HUES6 (cell line): ENCODE data around the gene ZNF76.

Experiments
- H3K27ac ChIP-seq: 2 replicates; pipeline ENCODE4 v1.7.0; 2013; ENCODE audit warnings: low read depth, mild to moderate bottlenecking, low read length, inconsistent platforms
- H3K27me3 ChIP-seq: 2 replicates; pipeline ENCODE4 v1.6.1; 2013; ENCODE audit warnings: low read length; ENCODE audit not compliant: control insufficient read depth, insufficient read depth
- H3K36me3 ChIP-seq: 2 replicates; pipeline ENCODE4 v1.6.1; 2013; ENCODE audit warnings: low read length; ENCODE audit not compliant: control insufficient read depth, insufficient read depth
- H3K4me1 ChIP-seq: 2 replicates; pipeline ENCODE4 v1.6.1; 2013; ENCODE audit warnings: low read length; ENCODE audit not compliant: control insufficient read depth, insufficient read depth
- H3K4me3 ChIP-seq: 2 replicates; pipeline ENCODE4 v1.5.1; 2013; ENCODE audit warnings: low read depth, low read length
- H3K9ac ChIP-seq: one replicate; pipeline ENCODE4 v1.6.1; 2013; ENCODE audit warnings: mild to moderate bottlenecking, low read length
- H3K9me3 ChIP-seq: 2 replicates; pipeline ENCODE4 v1.6.1; 2013; ENCODE audit warnings: low read depth, low read length; ENCODE audit not compliant: control insufficient read depth, insufficient read depth

ZNF76 gene

GRCh38 chr6:35259194-35259947, at the start of gene ZNF76:
ZNF76 (plus strand) TSS chr6:35259735; CDS start chr6:35281152, 21,417 bp downstream.
- Histone ChIP-seq H3K27me3 (no peaks in the 10 kb centered on the region), H3K4me1 (peaks cover 7% of the 10 kb centered on the region; the same call in 1 of the 2 replicates), H3K36me3 (no peaks in the 10 kb centered on the region), H3K9ac (peak within 1 kb of the TSS; percentile 93), H3K4me3 (peak within 1 kb of the TSS; percentile 85), H3K9me3 (no peaks in the 10 kb centered on the region), H3K27ac (peak within 1 kb of the TSS; percentile 95)

DNA sequence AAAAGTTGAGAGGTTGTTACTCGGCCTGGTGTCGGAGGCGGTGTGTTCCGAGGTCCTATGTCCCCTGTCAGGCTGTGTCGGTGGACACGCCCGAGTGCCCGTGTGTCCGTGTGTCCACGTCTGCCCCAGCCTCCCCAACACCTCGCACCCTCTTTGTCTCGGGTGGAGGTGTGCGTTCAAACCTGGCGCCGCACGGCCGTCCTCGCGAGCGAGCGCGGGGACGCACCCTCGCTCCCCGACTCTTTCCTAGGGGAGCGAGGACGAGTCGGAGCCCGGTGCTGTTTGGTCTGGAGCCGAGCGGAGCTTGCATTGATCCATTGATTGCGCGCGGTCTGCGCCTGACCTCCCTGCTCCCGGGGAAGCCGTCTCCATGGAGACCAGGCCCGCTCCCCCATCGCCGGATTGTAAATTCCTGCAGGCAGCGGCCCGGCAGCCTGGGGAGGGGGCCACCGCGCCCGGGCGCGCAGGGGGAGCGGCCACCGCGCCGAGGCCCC, 46.2 kb upstream of the ZNF76 start:
- H3K4me1 ChIP-seq = peaks cover 40% of the 10 kb centered on the region
- H3K27ac ChIP-seq = no peak overlapping the region
- H3K9ac ChIP-seq = peak overlapping the region; percentile 64
- no peaks in the 10 kb centered on the region for H3K36me3 ChIP-seq
- H3K9me3 ChIP-seq = no peaks in the 10 kb centered on the region
- peak overlapping the region; percentile 63 for H3K4me3 ChIP-seq
- H3K27me3 ChIP-seq = peaks cover 87% of the 10 kb centered on the region

DNA sequence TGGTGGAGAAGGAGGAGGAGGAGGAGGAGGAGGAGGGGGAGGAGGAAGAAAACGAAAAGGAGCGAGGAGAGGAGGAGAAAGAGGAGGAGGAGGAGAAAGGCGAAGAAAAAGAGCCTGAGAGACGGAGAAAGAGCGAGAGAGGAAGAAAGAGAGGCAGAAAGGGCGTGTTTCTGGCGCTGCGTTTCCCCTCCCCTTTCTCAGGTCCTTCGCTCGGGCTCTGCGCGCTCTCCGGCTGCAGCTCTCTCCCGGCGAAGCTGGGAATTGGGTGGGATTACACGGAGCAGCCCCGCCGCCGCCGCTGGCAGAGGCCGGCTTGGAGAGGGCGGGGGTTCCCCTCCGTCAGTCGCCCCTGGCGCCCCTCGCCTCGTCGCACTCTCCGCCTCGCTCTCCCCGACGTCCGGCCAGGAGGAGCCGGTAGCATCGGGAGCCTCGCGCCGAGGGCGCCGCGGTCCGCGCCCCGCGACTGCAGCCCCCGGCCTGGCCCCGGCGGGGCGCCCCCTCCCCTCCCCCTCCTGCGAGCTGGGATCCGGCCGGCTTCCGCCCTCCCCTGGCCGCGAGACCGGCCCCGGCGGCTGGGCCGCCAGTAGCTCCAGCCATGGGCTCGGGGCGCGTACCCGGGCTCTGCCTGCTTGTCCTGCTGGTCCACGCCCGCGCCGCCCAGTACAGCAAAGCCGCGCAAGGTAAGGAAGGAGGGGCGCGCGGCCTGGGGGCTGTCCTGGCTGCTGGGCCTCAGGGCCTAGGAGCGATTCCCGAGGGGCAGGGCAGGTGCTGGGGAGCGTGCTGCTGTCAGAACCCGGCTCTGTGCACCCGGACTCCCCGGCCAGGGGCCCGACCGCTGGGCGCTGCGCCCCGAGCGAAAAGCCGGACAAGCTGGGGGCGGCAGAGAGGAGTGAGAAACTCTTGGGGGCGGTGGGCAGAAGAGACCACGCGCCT, 45.4 kb upstream of the ZNF76 start, which contains the start of gene SCUBE3:
SCUBE3 (plus strand) TSS at position 133 of the 933 bp plus-strand sequence; CDS start at position 596, 463 bp downstream.
- H3K9me3 ChIP-seq = no peaks in the 10 kb centered on the region
- no peak within 1 kb of the TSS for H3K27ac ChIP-seq
- H3K27me3 ChIP-seq = peaks cover 87% of the 10 kb centered on the region
- peak within 1 kb of the TSS; percentile 64 for H3K9ac ChIP-seq
- peak within 1 kb of the TSS; percentile 63 for H3K4me3 ChIP-seq
- peaks cover 46% of the 10 kb centered on the region for H3K4me1 ChIP-seq
- H3K36me3 ChIP-seq = no peaks in the 10 kb centered on the region

- Histone ChIP-seq H3K27ac (no peak overlapping the region), H3K4me3 (peak overlapping the region; percentile 63), H3K4me1 (peaks cover 46% of the 10 kb centered on the region), H3K9me3 (no peaks in the 10 kb centered on the region), H3K9ac (no peak overlapping the region), H3K27me3 (peaks cover 86% of the 10 kb centered on the region), H3K36me3 (no peaks in the 10 kb centered on the region)
Observed at GRCh38 chr6:35214869-35215664, 44.5 kb upstream of the ZNF76 start.

- Histone ChIP-seq H3K36me3 (no peaks in the 10 kb centered on the region), H3K4me3 (peak overlapping the region; percentile 63; the same call in 1 of the 2 replicates), H3K27ac (no peak overlapping the region), H3K9me3 (no peaks in the 10 kb centered on the region), H3K9ac (no peak overlapping the region), H3K27me3 (peaks cover 87% of the 10 kb centered on the region), H3K4me1 (peaks cover 46% of the 10 kb centered on the region)
Observed at GRCh38 chr6:35215665-35216411, 43.7 kb upstream of the ZNF76 start.

DNA sequence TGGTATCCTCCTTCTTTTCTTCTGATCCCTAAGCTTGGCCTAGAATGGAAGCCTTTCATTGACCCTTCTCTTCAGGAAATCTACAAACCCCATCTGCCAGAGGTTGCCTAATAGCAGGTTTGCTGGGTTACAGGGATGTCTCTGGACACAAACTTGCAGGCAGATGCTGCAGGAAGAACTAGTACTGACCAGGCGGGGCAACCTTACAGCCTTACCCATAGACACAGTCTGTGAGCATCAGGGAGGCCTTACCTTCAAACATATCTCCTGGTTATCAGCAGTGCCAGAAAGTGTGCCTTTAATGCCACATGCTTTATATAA, 43.2 kb upstream of the ZNF76 start:
- Histone ChIP-seq H3K9me3 (no peaks in the 10 kb centered on the region), H3K36me3 (no peaks in the 10 kb centered on the region), H3K4me1 (peaks cover 46% of the 10 kb centered on the region), H3K27me3 (peaks cover 87% of the 10 kb centered on the region), H3K9ac (no peak overlapping the region), H3K27ac (no peak overlapping the region), H3K4me3 (0 out of 2 replicates have a peak overlapping the region, but pooled peaks have one; percentile 63)

DNA sequence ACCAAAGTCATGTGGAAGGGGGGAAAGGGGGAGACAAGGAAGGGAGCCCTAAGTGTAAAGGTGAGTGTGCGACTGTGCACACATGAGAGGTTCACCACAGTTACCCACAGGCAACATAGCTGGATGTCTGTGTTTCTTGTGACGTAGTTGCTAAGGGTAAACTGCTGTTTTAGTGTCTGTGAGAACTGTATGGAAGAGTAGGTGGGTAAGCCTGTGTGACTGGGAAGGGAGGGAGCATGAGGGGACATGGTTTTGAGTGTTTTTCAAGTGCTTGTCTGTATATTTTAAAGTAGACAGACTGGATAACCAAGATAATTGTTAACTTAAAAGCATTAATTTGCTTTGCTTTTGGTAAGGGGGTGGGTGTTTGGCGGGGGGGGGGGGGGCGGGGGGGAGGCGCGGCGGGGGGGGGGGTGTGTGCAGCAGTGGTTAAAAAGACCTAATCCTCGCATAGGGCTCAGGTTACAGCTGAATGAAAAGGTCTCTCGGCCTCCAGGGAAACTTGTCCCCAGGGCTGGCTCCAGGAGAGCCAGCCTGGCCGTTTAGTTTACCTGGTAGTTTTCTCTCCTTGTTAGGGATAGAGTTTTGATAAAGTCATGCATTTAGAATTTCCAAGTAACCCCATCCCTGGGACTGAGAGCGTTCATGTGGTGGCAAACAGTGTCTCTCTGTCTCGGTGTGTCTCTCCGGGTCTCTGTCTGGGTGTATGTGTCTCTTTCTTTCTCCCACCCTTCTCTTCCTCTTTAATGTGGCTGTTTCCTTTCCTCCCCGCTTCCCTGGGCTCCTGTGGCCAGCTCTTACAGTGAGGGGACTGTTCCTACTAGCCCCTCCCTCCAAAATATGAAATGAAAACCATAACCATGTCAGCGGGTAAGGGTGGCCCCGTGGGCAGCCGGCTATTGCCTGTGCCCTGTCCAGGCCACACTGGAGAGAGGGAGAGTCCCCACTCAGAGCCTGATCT, 42.4 kb upstream of the ZNF76 start:
- no peak overlapping the region for H3K9ac ChIP-seq
- H3K27ac ChIP-seq = no peak overlapping the region
- no peaks in the 10 kb centered on the region for H3K36me3 ChIP-seq
- H3K4me1 ChIP-seq = peaks cover 46% of the 10 kb centered on the region
- peaks cover 86% of the 10 kb centered on the region for H3K27me3 ChIP-seq
- H3K9me3 ChIP-seq = no peaks in the 10 kb centered on the region
- H3K4me3 ChIP-seq = 0 out of 2 replicates have a peak overlapping the region, but pooled peaks have one; percentile 8

- Histone ChIP-seq H3K4me1 (peaks cover 43% of the 10 kb centered on the region), H3K9ac (no peak overlapping the region), H3K4me3 (no peak overlapping the region), H3K27me3 (peaks cover 86% of the 10 kb centered on the region), H3K36me3 (no peaks in the 10 kb centered on the region), H3K9me3 (no peaks in the 10 kb centered on the region), H3K27ac (no peak overlapping the region)
Observed at GRCh38 chr6:35218021-35218420, 41.5 kb upstream of the ZNF76 start.

GRCh38 chr6:35218456-35218855, 41.1 kb upstream of the ZNF76 start:
- no peak overlapping the region for H3K27ac ChIP-seq

More at GRCh38 chr6:35218456-35218855, 41.1 kb upstream of the ZNF76 start:
- H3K4me3 ChIP-seq = no peak overlapping the region
- no peaks in the 10 kb centered on the region for H3K36me3 ChIP-seq
- H3K4me1 ChIP-seq = peaks cover 40% of the 10 kb centered on the region
- H3K9ac ChIP-seq = no peak overlapping the region
- no peaks in the 10 kb centered on the region for H3K9me3 ChIP-seq
- H3K27me3 ChIP-seq = peaks cover 86% of the 10 kb centered on the region
